SJCRH30 (cell line): ENCODE results near the gene PTPRR. TPM values are rescaled to one million over a fixed set of nuclear protein-coding genes. Genes with fewer than 3 reads are reported as not detected.
"Not testable (repeated sequence)": the region's sequence is repeated elsewhere in the genome, so short reads cannot be mapped to it uniquely, and the experiment has no call there.

ENCODE experiments used
- DNase-seq, 2 experiments: peaks; one replicate each; pipeline ENCODE4 v3.0.0-alpha.2; 2015 to 2020
- H3K27ac ChIP-seq: fragments of 250-450 bp; sonication (Bioruptor Pico); 2 replicates; pipeline ENCODE4 v1.5.1; 2020; ENCODE audit warnings: mild to moderate bottlenecking, moderate library complexity
- H3K27me3 ChIP-seq: fragments of 250-450 bp; sonication (Bioruptor Pico); 2 replicates; pipeline ENCODE4 v1.5.1; 2020; ENCODE audit warnings: mild to moderate bottlenecking, moderate library complexity
- H3K36me3 ChIP-seq: fragments of 250-450 bp; sonication (Bioruptor Pico); 2 replicates; pipeline ENCODE4 v1.5.1; 2020; ENCODE audit warnings: mild to moderate bottlenecking, moderate library complexity
- H3K4me1 ChIP-seq: fragments of 250-450 bp; sonication (Bioruptor Pico); 2 replicates; pipeline ENCODE4 v1.5.1; 2020; ENCODE audit warnings: mild to moderate bottlenecking, moderate library complexity
- H3K4me3 ChIP-seq: fragments of 250-450 bp; sonication (Bioruptor Pico); 2 replicates; pipeline ENCODE4 v1.5.1; 2020; ENCODE audit warnings: mild to moderate bottlenecking, moderate library complexity
- H3K9me3 ChIP-seq: fragments of 250-450 bp; sonication (Bioruptor Pico); replicated peaks from 2 replicates; pipeline ENCODE4 v1.5.1; 2020; ENCODE audit warnings: mild to moderate bottlenecking, moderate library complexity
- total RNA-seq: library from RNA; depleted of rRNA; stranded (reverse); fragments of >200 nt; shearing (Covaris generic); gene quantifications from 2 replicates; pipeline ENCODE4 v1.2.3, GENCODE V29; 2014

PTPRR gene
- total RNA-seq, 1 experiment from 2014 or later: 0.49 TPM

DNA sequence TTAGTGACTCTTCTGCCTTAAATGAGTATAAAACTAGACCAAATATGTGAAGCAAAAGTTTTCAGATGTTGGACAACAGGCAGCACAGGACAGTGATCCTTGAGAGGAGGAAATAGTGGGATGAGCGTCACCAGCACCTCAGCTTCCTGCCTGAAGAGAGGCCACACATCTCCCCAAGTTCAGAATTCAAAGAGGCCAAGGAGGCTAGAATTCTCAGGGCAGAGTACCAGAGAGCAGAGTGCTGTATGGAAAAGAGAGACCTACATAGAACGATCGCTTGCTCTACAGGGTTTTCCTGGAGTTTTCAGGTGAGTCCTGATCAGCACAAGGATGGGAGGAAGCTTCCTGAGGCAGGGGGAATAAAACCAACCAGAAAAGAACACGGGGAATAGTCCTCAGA is 107.0 kb downstream of the PTPRR start:
- Histone ChIP-seq H3K36me3 (no peaks in the 10 kb centered on the region), H3K4me3 (no peak overlapping the region)

DNA sequence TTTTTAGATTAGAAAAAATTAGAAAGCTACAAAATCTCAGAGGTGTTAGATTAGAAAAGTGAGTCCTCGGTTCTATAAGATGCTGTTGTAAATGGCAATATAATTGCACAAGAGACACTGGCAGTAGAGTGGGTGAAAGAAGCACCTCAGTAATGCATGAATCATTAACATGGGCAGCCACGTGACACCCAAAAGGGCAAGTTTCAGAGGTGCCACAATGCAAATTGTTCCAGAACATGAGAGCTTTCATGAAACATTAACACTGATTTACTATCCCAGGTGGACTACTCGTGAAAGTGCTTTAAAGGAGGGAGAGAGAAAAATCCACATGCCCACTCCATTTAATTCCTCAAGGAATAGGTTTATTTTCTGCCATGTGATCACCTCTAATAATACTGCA is 108.4 kb downstream of the PTPRR start:
- no peak overlapping the region for H3K27ac ChIP-seq
- no peak for DNase-seq
- H3K4me1 ChIP-seq: no peaks in the 10 kb centered on the region; the same call in 1 of the 2 replicates
- H3K4me3 ChIP-seq: no peak overlapping the region
- no peaks in the 10 kb centered on the region for H3K27me3 ChIP-seq
- no peaks in the 10 kb centered on the region for H3K36me3 ChIP-seq
- no peaks in the 10 kb centered on the region for H3K9me3 ChIP-seq

More for the DNA sequence above, 107.0 kb downstream of the PTPRR start:
- H3K4me1 ChIP-seq: no peaks in the 10 kb centered on the region; the same call in 1 of the 2 replicates
- no peaks in the 10 kb centered on the region for H3K9me3 ChIP-seq
- DNase-seq: no peak
- H3K27me3 ChIP-seq: no peaks in the 10 kb centered on the region
- no peak overlapping the region for H3K27ac ChIP-seq

DNA sequence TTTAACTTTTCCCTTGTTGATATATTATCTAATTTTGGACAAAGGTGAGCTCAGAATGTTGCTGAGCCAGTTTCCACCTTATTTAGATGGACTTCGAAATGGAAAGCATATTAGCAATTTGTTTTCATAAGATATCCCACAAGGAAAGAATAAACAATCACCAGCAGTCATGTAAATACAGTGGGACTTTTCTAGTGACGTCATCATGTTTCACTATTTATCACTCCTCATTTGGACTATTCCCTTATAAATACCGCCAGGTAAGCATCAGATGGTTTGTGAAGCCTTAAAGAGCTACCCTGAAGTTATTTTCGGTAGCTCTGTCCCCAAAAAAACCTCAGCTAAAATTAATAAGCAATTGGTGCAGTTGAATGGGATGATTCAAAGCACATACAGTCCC is 110.7 kb downstream of the PTPRR start:
- Histone ChIP-seq H3K4me1 (no peaks in the 10 kb centered on the region; the same call in 1 of the 2 replicates), H3K27me3 (no peaks in the 10 kb centered on the region), H3K9me3 (no peaks in the 10 kb centered on the region), H3K4me3 (no peak overlapping the region), H3K36me3 (no peaks in the 10 kb centered on the region), H3K27ac (no peak overlapping the region)
- no peak for DNase-seq

DNA sequence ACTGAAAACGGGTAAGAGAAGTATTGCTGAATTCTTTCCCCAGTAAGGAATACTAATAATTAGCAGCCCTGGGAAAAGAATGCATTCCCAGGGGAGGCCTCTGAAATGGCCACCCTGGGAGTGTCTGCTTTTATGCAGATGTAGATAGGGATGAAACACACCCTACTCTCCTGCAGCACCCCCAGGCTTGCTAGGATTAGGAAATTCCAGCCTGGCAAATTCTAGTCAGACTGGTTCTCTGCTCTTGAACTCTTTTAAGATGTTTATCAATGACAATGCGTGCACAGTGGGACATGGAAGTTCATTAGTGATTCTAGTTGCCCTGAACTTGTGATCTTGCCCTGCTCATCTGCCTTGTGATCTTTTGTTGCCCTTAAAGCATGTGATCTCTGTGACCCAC is 112.5 kb downstream of the PTPRR start:
- H3K9me3 ChIP-seq, H3K4me3 ChIP-seq, DNase-seq, H3K36me3 ChIP-seq, H3K27ac ChIP-seq, H3K4me1 ChIP-seq, H3K27me3 ChIP-seq: not testable (repeated sequence)

DNA sequence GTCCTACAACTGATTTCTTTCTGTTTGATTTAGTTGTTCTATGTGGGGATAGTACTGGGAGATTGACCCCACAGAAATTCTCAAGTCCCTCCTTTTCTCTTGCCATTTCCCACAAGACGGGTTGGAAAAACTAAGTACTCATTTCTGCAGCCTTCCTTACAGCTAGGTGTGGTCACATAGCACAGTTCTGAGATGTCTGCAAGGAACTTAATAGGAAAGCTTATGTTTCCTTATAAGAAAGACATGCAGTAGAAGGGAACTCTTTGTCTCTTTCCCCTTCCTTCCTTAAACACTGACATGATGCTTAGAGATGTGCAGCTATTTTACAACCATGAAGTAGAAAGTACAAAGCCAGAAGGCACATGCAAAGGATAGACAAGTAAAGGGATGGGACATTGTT is 113.7 kb downstream of the PTPRR start:
- no peak overlapping the region for H3K27ac ChIP-seq
- no peak overlapping the region for H3K4me3 ChIP-seq
- no peaks in the 10 kb centered on the region for H3K27me3 ChIP-seq
- H3K36me3 ChIP-seq: no peaks in the 10 kb centered on the region
- H3K9me3 ChIP-seq: no peaks in the 10 kb centered on the region
- H3K4me1 ChIP-seq: no peaks in the 10 kb centered on the region; the same call in 1 of the 2 replicates
- DNase-seq: no peak

DNA sequence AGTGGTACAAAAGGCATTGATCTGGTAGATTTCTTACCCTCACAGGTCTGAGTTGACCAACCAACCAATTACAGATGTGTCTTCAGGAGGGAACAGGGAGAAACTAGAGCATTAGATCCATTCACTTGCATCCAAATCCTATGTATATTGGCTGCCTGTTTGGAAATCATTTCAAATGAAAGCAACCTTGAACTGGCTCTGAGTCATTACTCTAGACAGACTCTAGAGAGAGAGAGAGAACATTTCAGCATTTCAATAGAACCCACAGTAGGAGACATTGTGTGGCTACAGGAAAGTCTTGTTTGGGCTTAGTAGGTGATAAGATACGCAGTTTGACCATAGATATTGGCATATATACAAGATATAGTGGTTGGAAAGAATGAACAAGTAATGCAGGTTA is 114.5 kb downstream of the PTPRR start:
- Histone ChIP-seq H3K27me3 (no peaks in the 10 kb centered on the region), H3K4me1 (no peaks in the 10 kb centered on the region; the same call in 1 of the 2 replicates), H3K4me3 (no peak overlapping the region), H3K9me3 (no peaks in the 10 kb centered on the region), H3K27ac (no peak overlapping the region), H3K36me3 (no peaks in the 10 kb centered on the region)
- DNase-seq: no peak

DNA sequence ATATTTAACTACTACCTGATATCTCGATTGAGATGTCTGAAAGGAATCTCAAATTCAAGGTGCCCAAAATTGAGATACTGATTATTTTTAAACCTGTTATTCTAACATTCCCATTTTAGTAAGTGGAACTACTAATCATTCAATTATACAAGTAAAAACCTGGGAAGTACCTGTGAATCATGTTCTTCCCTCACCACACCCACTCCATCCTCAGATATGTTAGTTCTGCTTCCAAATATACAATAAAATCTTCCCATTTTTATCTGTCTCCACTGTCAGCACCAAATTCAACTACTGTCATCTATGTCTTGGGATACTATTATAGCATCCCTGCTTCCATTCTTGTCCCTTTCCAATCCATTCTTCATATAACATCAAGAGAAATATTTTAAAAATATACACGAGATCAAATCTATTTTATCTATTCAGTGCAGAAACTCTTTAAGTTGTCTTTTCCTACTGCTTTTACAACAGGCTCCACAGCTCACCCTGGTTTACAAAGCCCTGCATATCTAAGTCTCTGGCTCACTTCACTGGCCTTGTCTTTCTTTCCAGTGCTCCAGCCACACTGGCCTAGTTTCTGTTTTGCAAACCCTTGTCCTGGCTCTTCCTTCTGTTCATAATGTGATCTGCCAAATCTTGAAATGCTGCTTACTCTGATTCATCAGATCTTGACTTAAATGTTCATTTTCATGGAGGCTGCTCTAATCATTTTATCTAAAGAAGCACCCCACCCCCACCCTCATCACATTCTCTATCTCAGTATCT is 122.3 kb downstream of the PTPRR start:
- H3K36me3 ChIP-seq: no peaks in the 10 kb centered on the region
- H3K27ac ChIP-seq: no peak overlapping the region
- no peaks in the 10 kb centered on the region for H3K9me3 ChIP-seq
- DNase-seq: no peak
- no peaks in the 10 kb centered on the region for H3K27me3 ChIP-seq
- no peaks in the 10 kb centered on the region for H3K4me1 ChIP-seq
- no peak overlapping the region for H3K4me3 ChIP-seq

DNA sequence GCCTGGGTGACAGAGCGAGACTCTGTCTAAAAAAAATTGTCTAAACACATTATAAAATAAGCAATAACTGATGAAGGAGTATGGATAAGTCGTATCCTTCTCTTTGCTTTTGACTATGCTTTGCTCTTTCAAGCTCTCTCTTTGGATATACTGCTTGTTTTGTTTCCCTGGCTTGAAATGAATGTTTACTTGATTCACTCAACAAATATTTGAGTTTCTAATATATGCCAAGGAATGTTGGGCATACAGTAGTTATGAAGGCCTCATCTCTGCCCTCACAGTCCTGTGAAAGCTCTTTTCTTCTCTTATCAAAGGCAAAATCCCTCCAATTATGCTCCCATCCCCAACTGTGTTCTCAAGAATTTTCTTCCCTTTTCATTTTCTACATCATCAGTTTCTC is 123.5 kb downstream of the PTPRR start:
- no peaks in the 10 kb centered on the region for H3K36me3 ChIP-seq
- H3K27me3 ChIP-seq: no peaks in the 10 kb centered on the region
- no peak for DNase-seq
- no peaks in the 10 kb centered on the region for H3K9me3 ChIP-seq
- H3K4me1 ChIP-seq: no peaks in the 10 kb centered on the region
- H3K4me3 ChIP-seq: no peak overlapping the region
- H3K27ac ChIP-seq: no peak overlapping the region

DNA sequence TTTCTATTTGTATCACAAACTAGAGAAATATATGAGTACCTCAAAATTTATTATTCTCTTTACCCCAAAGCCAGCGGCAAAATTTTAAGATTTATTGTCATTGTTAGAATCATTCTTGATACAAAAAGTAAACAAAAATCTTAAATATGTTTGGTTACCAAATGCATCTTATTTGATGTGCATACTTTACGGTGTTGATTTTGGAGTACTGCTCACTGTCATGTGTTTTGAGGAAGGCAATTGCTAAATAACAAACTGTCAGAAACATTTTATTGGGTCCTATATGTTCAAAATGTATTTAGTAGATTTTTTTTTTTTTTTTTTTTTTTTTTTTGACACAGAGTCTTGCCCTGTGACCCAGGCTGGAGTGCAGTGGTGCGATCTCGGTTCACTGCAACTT is 124.9 kb downstream of the PTPRR start:
- no peak for DNase-seq
- Histone ChIP-seq H3K9me3 (no peaks in the 10 kb centered on the region), H3K4me3 (no peak overlapping the region)

DNA sequence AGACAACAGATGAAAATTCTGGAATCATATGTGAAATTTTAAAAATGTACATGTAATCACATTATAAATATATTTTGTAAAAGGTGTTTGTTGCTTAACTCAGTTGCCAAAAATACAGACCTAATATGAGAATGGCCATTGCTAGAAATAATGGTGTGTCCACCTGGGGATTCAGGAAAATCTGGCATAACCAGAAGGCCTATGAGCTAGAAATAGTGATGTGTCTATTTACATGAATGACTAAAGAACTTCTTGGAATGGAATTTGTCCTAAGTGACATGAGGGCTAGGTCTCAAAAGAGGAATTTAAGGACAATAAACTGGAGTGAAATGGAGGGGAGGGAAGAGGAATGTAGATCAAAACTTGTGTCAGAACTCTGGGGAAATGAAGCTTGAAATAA is 126.4 kb downstream of the PTPRR start:
- H3K4me1 ChIP-seq: no peaks in the 10 kb centered on the region; the same call in 1 of the 2 replicates
- no peaks in the 10 kb centered on the region for H3K9me3 ChIP-seq
- no peak overlapping the region for H3K27ac ChIP-seq
- H3K4me3 ChIP-seq: no peak overlapping the region
- no peak for DNase-seq
- no peaks in the 10 kb centered on the region for H3K36me3 ChIP-seq
- H3K27me3 ChIP-seq: no peaks in the 10 kb centered on the region

More for the DNA sequence above, 124.9 kb downstream of the PTPRR start:
- no peaks in the 10 kb centered on the region for H3K4me1 ChIP-seq
- no peaks in the 10 kb centered on the region for H3K36me3 ChIP-seq
- no peak overlapping the region for H3K27ac ChIP-seq
- H3K27me3 ChIP-seq: no peaks in the 10 kb centered on the region

DNA sequence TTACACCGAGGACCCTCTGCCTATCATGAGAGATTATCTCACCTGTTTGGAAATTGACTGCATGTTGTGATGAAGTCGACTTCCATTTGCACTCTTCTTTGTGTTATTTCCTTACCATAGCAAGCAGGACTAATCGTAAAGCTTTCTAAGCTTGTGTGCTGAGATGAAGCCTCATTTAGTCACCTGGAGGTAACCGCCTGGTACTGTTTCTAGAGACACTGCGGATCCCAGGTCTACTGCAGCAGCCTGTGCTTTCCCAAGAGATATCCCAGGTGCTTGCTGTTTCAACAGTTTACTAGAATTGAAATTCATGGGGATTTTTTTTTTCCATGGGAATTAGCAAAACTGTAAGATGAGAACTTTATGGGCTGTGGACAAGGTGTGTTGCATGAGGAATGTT is 131.8 kb downstream of the PTPRR start:
- DNase-seq: no peak
- Histone ChIP-seq H3K4me3 (no peak overlapping the region), H3K9me3 (no peaks in the 10 kb centered on the region), H3K27ac (no peak overlapping the region), H3K4me1 (no peaks in the 10 kb centered on the region; the same call in 1 of the 2 replicates), H3K27me3 (no peaks in the 10 kb centered on the region), H3K36me3 (no peaks in the 10 kb centered on the region)

DNA sequence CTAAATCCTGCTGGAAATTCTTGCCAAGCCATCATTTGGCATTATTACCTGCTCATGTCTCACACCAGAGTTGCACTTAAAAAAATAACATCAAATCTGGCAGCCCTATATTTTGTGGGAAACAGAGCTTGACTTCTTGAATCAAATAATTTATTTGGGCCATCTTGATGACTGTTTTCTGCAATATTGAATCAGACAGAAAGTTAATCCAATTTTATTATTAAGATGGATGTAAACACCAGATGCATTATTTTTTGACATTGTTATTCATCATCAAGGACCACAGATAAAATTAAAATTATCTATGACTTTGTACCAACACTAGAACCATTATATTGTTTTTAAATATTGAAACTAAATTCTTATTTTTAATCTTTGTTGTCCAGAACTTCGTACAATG is 132.9 kb downstream of the PTPRR start:
- Histone ChIP-seq H3K4me1 (no peaks in the 10 kb centered on the region; the same call in 1 of the 2 replicates), H3K27me3 (no peaks in the 10 kb centered on the region), H3K27ac (no peak overlapping the region), H3K9me3 (no peaks in the 10 kb centered on the region), H3K4me3 (no peak overlapping the region), H3K36me3 (no peaks in the 10 kb centered on the region)
- DNase-seq: no peak

DNA sequence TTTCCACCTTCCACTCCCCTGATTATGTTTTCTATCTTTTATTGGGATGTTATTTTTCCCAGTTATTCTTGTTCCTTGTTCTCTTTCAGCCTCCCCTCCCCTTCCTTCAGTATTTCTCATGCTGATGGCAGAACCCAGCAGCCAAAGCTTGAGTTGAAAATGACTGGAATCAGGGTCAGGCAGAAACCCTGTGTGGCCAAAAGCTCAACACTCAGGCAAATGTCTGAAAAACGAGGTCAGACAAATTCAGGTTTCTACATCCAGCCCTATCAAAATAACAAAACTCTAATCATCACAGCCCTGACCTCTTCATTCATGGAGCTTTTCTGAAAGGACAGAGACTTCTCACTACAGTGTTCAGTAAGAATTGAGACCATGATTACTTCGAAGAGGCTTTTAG is 134.6 kb downstream of the PTPRR start:
- no peak overlapping the region for H3K27ac ChIP-seq
- no peak for DNase-seq

DNA sequence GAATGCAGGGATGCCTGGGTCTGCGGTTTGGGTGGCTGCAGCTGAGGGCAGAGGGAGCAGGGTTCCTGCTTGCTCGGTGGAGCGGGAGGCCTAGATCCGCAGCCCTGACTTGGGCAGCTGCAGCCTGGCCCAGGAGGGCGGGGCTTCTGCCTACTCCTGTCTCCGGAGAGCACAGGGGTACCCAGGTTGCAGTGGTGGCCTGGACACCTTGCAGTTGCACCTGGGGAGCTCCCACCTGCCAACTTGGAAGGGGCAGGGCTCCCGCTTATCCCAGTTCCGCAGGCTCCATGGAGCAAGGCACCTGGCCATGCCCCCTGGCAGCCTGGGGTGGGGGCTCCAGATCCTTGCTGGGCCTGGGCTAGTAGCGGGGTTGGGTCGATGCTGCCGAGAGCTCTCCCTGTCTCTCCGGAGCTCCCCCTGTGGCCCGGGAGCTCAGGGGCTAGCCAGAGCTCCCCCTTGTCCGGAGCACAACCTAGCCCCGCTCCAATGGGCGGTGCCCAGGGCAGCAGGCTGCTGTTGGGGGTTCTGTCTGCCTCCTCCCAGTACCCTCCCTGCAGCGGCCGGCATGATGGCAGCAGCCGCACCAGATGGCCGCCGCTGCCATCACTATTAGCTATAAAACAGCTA is 136.4 kb downstream of the PTPRR start:
- Histone ChIP-seq H3K4me3 (no peak overlapping the region), H3K36me3 (no peaks in the 10 kb centered on the region), H3K27me3 (no peaks in the 10 kb centered on the region), H3K9me3 (no peaks in the 10 kb centered on the region), H3K27ac (no peak overlapping the region), H3K4me1 (no peaks in the 10 kb centered on the region; the same call in 1 of the 2 replicates)
- no peak for DNase-seq

More for the DNA sequence above, 134.6 kb downstream of the PTPRR start:
- Histone ChIP-seq H3K27me3 (no peaks in the 10 kb centered on the region), H3K9me3 (no peaks in the 10 kb centered on the region), H3K36me3 (no peaks in the 10 kb centered on the region), H3K4me1 (no peaks in the 10 kb centered on the region; the same call in 1 of the 2 replicates), H3K4me3 (no peak overlapping the region)

DNA sequence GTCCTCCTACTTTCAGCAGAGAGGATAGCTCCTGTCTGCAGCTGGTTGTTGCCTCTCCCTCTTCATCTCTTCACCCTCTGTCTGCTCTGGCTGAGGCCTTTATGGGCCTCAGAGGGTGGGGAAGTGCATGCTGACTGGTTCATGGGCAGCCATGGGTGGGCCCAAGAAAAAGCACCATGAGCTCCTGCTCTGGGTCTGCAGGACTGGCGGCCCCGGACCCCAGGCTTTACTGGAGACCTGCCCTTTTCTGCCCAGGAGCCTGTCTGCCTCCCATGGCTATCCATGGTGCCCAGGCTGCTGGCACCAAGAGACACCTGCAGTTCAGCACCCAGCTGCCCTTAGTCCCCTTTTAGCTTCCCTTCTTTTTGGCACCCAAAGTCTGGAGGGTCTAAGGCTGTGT is 137.1 kb downstream of the PTPRR start:
- Histone ChIP-seq H3K27me3 (no peaks in the 10 kb centered on the region), H3K9me3 (no peaks in the 10 kb centered on the region), H3K4me1 (no peaks in the 10 kb centered on the region), H3K27ac (no peak overlapping the region), H3K36me3 (no peaks in the 10 kb centered on the region), H3K4me3 (no peak overlapping the region)
- DNase-seq: no peak
